DMS79 (cell line): ENCODE measurements around the gene NECTIN3.

Experiments used
- DNase-seq: peaks from one replicate; lab custom pipeline; 2025; lab: John Stamatoyannopoulos, UW

Gene NECTIN3

DNA sequence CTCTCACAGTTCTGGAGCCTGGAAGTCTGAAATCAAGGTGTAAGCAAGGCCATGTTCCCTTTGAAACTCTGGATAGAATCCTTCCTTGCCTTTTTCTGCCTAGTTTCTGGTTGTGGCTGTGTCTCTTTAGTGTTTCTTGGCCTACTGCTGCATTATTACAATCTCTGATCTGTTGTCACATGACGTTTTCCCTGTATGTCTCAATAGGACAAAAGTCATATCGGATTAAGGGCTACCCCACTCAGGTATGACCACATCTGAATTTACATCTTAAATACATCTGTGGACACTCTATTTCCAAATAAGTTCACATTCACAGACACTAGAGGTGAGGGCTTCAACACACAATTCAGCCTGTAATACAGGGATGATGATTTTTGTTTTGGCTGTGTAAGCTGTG, 13.3 kb downstream of the NECTIN3 start:
- no peak for DNase-seq

DNA sequence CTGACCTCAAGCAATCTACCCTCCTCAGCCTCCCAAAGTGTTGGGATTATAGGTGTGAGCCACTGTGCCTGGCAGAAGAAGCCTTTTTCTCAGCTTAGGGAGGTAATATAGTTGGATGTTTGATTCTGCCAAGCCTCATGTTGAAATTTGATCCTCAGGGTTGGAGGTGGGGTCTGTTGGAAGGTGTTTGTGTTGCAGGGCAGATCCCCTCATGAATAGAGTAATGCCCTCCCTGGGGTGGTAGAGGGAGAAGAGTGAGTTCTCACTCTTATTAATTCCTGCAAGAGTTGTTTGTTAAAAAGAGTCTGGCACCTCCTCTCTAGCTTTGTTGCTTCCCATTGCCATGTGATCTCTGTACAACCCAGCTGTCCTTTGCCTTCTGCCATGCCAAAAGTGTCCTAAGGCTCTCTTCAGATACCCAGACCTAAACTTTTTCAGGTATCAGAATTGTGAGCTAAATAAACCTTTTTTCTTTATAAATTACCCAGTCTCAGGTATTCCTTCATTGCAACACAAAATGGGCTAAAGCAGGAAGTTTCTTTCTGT, 16.4 kb downstream of the NECTIN3 start:
- DNase-seq: no peak

DNA sequence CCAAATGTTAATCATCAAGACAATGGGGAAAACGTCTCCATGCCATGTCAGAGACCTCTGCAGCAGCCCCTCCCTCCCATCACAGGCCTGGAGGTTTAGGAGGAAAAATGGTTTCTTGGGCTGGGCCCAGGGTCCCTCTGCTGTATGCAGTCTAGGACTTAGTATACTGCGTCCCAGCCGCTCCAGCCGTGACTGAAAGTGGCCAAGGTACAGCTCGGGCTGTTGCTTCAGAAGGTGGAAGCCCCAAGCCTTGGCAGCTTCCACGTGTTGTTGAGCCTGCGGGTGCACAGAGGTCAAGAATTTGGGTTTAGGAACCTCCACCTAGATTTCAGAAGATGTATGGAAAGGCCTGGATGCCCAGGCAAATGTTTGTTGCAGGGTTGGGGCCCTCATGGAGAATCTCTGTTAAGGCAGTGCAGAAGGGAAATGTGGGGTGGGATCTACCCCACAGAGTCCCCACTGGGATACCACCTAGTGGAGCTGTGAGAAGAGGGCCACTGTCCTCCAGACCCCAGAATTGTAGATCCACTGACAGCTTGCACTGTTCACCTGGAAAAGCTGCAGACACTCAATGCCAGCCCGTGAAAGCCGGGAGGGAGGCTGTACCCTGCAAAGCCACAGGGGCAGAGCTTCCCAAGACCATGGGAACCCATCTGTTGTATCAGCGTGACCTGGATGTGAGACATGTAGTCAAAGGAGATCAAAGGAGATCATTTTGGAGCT, 25.0 kb downstream of the NECTIN3 start:
- DNase-seq: no peak

- DNase-seq: no peak
Observed at GRCh38 chr3:111103807-111104206, 32.2 kb downstream of the NECTIN3 start.

DNA sequence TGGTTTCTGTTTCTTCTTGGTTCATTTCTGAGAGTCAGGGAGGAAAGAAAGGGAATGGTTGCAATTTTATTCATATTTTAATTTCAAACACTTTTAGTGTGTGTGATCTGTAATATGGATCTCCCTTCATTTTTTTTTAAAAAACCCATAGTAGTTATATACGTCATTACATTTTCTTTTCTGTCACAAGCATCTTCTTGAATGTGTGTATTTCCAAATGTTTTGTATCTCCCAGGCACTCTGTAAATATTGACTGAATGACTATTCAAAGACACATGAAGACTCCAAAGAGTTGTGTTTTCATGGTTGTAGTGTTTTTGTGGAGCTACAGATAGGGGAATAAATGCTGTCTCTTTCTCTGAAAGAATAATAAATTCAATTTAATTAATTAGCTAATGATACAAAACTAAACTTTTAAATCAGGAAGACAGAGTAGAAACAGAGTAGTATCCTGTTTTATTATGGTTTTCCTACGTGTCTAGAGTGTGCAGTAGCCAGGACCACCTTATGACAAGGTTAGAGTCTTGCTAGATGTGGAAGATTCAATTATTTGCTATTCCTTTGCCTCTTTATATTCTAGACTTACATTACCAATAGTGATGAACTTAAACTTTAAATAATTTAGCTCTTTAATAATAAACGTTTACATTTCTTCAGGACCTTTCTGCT, 35.5 kb downstream of the NECTIN3 start:
- DNase-seq: no peak

GRCh38 chr3:111107662-111108035, 36.0 kb downstream of the NECTIN3 start:
- DNase-seq: no peak

GRCh38 chr3:111112913-111113312, 41.3 kb downstream of the NECTIN3 start:
- no peak for DNase-seq

GRCh38 chr3:111128884-111129283, 57.3 kb downstream of the NECTIN3 start:
- no peak for DNase-seq

- no peak for DNase-seq
Observed at GRCh38 chr3:111130827-111131226, 59.2 kb downstream of the NECTIN3 start.

DNA sequence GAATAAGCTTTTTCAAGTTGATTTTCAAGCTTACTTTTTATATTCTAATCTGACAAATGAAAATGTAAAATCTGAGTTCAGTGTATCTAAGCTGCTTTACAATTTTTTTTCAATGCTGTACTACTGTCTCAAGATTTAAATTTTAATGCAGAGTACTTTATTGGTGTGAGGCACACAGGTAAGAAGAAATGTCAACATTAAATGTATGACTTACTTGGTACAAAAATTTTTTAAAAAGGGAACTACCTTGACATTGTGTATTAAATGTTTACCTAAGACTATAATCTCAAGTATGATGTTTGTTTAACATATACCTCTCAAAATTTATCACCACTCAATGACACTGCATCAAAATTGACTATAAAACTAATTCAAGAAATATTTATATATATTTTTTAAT, 62.7 kb downstream of the NECTIN3 start:
- DNase-seq: no peak

- no peak for DNase-seq
Observed at GRCh38 chr3:111151438-111151837, 79.8 kb downstream of the NECTIN3 start.

DNA sequence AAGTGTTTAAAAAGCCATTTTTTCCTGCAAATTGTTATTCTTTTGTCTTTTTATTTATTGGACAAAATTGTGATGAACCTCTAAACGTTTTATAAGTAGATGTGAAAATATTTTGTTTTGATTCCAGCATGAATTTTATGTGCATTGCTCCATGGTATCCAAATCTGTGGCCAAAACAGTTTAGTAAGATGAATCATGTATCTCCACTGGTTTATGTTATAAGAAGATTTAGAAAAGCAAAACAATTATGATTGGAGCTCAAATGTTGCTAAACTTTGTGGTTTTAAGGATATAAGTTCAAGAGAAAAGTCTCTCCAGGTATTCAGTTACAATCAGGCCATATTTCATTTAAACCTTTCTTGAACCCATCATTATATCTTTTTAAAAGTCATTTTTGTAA, 80.9 kb downstream of the NECTIN3 start:
- no peak for DNase-seq

GRCh38 chr3:111156517-111156916, 84.9 kb downstream of the NECTIN3 start:
- DNase-seq: no peak

GRCh38 chr3:111159391-111159790, 87.8 kb downstream of the NECTIN3 start:
- DNase-seq: no peak

DNA sequence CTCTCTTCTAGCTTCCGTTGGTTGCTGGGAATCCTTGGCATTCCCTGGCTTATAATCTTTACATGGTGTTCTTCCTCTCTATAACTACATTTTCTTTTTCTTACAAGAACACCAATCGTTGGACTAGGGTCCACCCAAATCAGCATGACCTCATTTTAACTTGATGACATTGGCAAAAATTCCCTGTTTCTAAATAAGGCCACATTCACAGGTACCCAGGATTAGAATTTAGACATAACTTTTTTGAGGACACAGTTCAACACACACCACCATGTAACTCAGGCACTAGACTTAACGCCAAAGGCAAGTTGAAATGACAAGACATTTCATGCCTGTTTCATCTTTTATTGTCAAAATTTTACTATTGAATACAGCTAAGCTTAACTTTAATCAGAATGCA, 93.0 kb downstream of the NECTIN3 start:
- no peak for DNase-seq

DNA sequence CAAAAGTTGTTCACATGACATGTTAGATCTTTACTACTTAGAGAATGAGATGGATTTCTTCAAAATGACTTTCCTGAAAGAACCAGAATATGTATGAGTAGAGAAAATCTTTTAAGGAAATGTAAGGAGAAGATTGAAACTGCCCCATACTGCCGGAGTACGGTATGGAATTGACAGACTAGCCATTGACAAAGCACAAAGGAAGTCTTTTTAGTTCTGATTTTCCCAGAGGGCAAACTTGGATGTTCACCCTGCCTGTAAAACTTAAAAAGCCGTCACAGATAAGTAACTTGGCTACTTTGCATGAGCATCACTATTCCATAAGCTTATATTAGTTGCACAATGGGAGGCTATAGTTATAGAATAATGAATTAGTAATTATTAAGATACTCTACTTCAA, 93.8 kb downstream of the NECTIN3 start:
- DNase-seq: no peak

GRCh38 chr3:111173328-111173900, 101.8 kb downstream of the NECTIN3 start:
- no peak for DNase-seq

DNA sequence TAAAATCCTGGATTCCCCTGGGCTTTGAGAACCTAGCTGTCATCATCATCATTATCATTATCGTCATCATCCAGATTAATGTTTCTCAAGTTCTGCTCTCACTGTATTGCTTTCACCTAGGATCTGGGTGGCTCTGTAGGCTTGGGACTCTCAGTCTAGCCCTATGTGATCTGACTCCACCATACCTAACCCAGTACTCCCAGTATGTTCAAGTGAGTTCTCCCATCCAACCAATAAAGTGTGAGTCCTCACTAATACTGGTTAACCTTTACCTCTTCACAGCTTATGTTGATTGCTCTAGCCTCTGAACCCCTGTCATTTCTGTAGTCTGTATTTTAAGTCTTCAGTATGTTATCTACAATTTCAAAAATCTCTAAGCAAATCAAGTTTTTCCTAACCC, 102.3 kb downstream of the NECTIN3 start:
- no peak for DNase-seq

DNA sequence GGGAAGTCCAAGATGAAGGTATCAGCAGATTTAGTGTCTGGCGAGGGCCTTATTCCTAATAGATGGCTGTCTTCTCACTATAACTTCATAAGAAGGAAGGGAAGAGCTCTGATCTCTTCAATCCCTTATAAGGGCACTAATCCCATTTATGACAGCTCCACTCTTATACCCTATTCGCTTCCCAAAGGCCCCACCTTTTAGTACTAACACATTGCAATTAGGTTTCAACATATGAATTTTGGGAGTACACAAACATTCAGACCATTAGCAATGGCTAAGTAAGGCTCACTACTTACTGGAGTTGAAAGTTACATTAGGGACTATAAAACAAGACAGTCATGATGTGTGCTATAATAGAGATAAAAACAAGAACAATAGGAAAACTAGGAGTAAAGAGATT, 118.9 kb downstream of the NECTIN3 start:
- DNase-seq: no peak

DNA sequence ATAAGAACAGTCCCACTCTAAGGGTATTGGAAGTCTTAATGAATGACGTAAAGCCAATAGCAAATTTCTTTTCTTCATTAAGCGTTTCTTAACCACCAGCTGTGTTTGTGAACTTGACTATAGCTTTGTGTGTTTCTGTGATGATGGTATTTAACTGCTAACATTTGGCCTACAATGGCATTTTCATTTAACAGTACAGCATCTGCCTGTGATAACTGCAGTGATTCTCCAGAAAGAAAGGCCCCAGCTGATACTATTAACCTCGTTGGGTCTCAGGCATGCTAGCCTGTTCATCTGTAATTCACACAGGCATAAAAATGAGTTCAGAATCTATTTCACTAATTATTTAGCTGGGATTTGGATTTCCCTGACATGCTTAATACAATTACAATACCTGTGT, 121.9 kb downstream of the NECTIN3 start:
- DNase-seq: no peak

DNA sequence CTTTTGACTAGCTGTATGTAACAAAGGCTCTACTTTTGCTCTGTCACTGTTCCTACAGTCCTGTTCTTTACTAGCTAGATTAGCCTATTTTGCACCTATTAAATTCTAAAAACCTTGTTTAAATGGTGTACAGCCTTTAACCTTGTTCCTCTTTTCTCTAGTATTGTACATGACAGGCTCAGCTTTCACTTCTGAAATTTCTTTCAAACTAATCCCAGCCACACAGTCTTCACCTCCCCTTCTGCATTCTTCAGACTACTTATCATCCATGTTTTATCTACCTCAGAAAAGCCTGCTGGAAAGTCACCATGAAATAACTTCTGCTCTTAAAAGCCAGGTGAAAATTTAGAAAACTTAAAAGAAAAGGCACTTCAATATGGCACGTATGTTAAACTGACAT, 122.4 kb downstream of the NECTIN3 start:
- DNase-seq: no peak

DNA sequence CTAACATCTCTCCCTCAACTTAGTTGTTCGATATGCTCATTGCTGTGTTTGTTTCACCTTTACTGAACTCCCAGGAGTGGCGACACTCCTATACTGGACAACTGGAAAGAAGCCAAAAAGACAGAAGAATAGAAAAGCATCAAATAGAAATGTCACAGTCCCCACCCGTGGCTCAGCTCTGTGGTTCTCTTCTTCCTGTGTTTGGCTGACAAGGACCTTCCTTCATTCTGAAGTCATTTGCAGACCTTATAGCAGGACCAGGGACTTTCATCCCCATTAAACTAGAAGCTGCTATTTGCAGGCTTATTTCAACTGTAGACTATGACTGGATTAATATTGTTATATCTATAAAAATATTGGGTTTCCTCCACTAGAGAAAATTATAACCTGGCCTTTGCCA, 125.9 kb downstream of the NECTIN3 start:
- no peak for DNase-seq

GRCh38 chr3:111200027-111200426, 128.4 kb downstream of the NECTIN3 start:
- no peak for DNase-seq
